ENCODE data around the gene XYLT1. TPM values are rescaled to one million over a fixed set of nuclear protein-coding genes. Genes with fewer than 3 reads are reported as not detected.
A peak's percentile ranks its signal among the peaks of the same experiment; 100 is the strongest.
"Not testable (repeated sequence)": the region's sequence is repeated elsewhere in the genome, so short reads cannot be mapped to it uniquely, and the experiment has no call there.

The XYLT1 gene, protein sequence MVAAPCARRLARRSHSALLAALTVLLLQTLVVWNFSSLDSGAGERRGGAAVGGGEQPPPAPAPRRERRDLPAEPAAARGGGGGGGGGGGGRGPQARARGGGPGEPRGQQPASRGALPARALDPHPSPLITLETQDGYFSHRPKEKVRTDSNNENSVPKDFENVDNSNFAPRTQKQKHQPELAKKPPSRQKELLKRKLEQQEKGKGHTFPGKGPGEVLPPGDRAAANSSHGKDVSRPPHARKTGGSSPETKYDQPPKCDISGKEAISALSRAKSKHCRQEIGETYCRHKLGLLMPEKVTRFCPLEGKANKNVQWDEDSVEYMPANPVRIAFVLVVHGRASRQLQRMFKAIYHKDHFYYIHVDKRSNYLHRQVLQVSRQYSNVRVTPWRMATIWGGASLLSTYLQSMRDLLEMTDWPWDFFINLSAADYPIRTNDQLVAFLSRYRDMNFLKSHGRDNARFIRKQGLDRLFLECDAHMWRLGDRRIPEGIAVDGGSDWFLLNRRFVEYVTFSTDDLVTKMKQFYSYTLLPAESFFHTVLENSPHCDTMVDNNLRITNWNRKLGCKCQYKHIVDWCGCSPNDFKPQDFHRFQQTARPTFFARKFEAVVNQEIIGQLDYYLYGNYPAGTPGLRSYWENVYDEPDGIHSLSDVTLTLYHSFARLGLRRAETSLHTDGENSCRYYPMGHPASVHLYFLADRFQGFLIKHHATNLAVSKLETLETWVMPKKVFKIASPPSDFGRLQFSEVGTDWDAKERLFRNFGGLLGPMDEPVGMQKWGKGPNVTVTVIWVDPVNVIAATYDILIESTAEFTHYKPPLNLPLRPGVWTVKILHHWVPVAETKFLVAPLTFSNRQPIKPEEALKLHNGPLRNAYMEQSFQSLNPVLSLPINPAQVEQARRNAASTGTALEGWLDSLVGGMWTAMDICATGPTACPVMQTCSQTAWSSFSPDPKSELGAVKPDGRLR
- total RNA-seq: 10 to 100 TPM in 1 of 8 experiments, 1 to 10 TPM in 7; 1.2 to 22.0 (median 6.3) TPM

- Histone ChIP-seq H3K27ac (peak within 1 kb of the TSS in 1 of 2 donors; percentile 59), H3K4me1 (replicated peaks in 1 of 2) (peaks cover 27 to 33% of the 10 kb centered on the region in 2 donors), H3K4me3 (peak within 1 kb of the TSS; percentile 64 to 93 (median 84))
- WGBS, 10 experiments: 40 to 60% (median 58%) methylated on average over 2 to 9 of the region's 36 CpGs; no CpG with 5 or more reads in 7 of the 10 experiments
- peak; percentile 8 to 69 (median 50) for ATAC-seq (replicated peaks in 6 of 8)
- in situ Hi-C loops (cut with MboI; ENCODE audit: low pct_unique_long_range_greater_than_20kb in 2 of 9, low sequenced_read_pairs in 9 of 9, unreplicated experiment in 9 of 9): loop anchor here in 4 of 9 experiments (25.0 kb wide), 4 partner anchors 259 to 609 kb away; no protein-coding TSS in a partner anchor
Measured at GRCh38 chr16:17470908-17471718, at the start of gene XYLT1. Gene XYLT1, minus strand, starts transcription at chr16:17470960. Its CDS starts 164 bp downstream, at chr16:17470796.

- no peak for ATAC-seq (replicated peaks in 6 of 8)
- no peak overlapping the region for H3K4me3 ChIP-seq
- H3K27ac ChIP-seq: no peak overlapping the region
- WGBS, 10 experiments: 40 to 100% (median 93%) methylated on average over 1 to 2 of the region's 3 CpGs; no CpG with 5 or more reads in 1 of the 10 experiments
- H3K4me1 ChIP-seq (replicated peaks in 1 of 2): no peaks in the 10 kb centered on the region
- in situ Hi-C loops (cut with MboI; ENCODE audit: low pct_unique_long_range_greater_than_20kb in 2 of 9, low sequenced_read_pairs in 9 of 9, unreplicated experiment in 9 of 9): no loop called here
Measured at GRCh38 chr16:17520111-17520510, 49.4 kb upstream of the XYLT1 start.

DNA sequence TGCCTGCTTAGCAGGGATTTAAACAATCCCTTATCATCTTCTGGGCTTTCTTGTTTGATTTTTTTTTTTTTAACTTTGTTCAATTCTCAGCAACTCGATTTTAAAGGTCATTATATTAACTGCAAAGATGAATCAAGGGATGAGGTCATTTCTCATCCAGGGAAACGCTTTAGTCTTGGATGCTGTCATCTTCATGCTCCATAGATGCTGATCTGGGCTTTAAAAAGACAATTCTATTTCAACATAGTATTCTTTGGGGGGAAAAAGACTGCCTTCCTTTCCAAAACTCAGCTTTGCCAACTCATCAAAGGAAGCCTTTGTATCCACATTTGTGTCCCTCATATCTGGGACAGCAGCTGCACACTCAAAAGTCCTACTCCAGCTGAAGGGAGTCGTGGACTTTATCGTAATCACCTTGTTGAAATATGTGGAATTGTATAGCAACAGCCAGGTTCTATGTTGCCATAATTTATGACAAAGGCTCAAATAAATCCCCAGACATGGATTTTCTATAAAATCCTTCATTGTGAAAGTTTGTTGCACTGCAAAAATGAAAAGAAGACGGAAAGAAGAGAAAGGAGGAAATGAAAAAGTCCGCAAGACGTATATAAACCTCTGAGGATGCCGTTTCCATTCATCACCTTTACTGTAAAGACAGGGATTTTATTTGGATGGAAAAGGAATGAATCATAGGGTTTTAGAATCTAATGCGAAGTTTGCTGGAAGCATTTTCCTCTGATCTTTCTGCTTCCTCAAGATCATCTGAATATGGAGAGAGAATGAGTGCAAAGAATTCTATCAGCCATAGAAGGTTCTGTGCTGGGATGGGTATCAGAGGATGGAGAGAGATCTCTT lies 48.6 kb upstream of the XYLT1 start:
- H3K4me1 ChIP-seq (replicated peaks in 1 of 2): no peaks in the 10 kb centered on the region
- no peak overlapping the region for H3K4me3 ChIP-seq
- 8 to 93% (median 64%) methylated on average over 2 to 9 of the region's 9 CpGs for WGBS, 10 experiments
- H3K27ac ChIP-seq: no peak overlapping the region
- in situ Hi-C loops (cut with MboI; ENCODE audit: low pct_unique_long_range_greater_than_20kb in 2 of 9, low sequenced_read_pairs in 9 of 9, unreplicated experiment in 9 of 9): no loop called here
- peak in 2 of 8 experiments; percentile 32 to 83 for ATAC-seq (replicated peaks in 6 of 8)

DNA sequence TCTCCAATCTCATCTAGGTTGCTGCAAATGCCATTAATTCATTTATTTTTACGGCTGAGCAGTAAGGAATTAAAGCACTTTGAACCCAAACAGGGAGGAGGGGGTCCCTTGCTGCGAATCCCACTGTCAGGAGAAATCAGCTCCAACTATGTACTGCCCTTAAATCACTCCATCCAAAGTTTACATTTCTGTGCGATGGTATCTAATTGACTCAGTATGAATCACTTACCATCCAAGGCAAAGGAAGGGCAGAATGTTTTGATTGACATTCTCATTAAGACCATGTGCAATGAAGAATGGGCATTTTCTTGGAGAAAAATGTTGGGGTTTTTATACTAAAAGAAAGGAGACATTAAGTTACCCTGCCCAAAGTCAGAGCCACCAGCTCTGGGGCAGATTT lies 47.7 kb upstream of the XYLT1 start:
- no peaks in the 10 kb centered on the region for H3K4me1 ChIP-seq (replicated peaks in 1 of 2)
- WGBS, 10 experiments: 0 to 93% (median 40%) methylated on average over 1 to 3 of the region's 3 CpGs; no CpG with 5 or more reads in 3 of the 10 experiments
- no peak overlapping the region for H3K27ac ChIP-seq
- ATAC-seq (replicated peaks in 6 of 8): no peak
- H3K4me3 ChIP-seq: no peak overlapping the region
- in situ Hi-C loops (cut with MboI; ENCODE audit: low pct_unique_long_range_greater_than_20kb in 2 of 9, low sequenced_read_pairs in 9 of 9, unreplicated experiment in 9 of 9): no loop called here

DNA sequence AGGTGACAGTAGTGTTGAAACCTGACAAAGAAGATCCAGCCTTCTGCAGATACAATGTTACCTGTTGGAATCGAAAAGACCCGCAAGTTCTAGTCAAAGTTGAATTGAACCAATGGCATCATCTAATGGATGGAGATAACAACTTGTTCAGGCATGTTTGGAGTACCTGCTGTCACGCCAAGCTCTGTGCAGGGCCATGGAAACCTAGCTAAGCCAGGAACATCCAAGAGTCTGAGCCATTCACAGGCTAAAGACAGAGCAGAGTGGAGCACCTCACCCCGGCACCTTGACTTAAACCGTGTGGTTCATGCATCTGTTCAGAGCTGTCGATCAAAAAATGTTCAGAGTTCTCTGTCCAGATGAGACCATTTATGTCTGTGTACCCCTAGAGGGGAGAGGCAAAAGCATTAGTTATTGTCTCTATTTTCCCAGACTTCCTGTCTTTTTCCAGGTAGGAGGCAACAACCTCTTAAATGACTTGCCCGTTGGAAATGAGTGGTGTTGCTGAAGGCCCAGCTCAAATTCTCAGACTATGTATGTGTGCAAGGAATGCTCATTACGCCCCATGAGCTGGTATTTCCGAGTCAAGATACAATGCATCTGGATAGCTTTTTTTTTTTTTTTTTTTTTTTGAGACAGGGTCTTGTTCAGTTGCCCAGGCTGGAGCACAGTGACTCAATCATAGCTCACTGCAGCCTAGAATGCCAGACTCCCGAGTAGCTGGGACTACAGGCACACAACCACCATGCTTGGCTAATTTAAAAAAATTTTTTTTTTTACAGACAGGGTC lies 44.9 kb upstream of the XYLT1 start:
- 0 to 96% (median 88%) methylated on average over 1 to 10 of the region's 10 CpGs; no CpG with 5 or more reads in 1 of the 10 experiments for WGBS, 10 experiments
- peak in 1 of 8 experiments; percentile 27 for ATAC-seq (replicated peaks in 6 of 8)
- Histone ChIP-seq H3K27ac (no peak overlapping the region), H3K4me1 (replicated peaks in 1 of 2) (no peaks in the 10 kb centered on the region), H3K4me3 (no peak overlapping the region)
- in situ Hi-C loops (cut with MboI; ENCODE audit: low pct_unique_long_range_greater_than_20kb in 2 of 9, low sequenced_read_pairs in 9 of 9, unreplicated experiment in 9 of 9): no loop called here

DNA sequence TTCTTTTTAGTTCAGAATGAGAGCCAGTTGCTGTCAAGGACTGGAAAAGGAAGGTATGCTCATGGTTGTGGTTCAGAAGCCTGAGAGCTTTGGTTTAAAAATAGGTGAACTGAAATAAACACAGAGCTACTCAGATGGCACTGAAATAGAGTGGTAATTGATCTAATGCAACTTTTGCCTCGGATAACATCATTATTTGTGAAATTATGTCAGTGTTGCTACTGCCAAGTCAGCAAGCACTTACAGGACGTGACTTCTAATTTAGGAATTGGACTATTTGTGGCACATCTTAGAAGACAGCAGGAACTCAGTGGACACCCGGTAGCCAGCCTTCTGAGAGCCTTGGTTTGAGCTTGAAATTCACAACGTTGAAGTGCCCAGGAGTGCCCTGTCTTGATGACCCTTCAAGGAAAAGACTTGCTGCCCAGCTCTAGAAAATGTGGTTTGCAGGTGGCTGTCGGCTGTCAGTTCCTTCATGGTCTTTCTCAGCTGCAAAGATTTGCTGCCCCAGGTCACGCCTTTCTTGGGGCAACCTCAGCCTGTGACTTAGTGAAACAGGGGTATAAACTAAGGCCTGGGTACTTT lies 42.0 kb upstream of the XYLT1 start:
- 7 to 75% (median 35%) methylated on average over 2 to 5 of the region's 6 CpGs; no CpG with 5 or more reads in 3 of the 10 experiments for WGBS, 10 experiments
- in situ Hi-C loops (cut with MboI; ENCODE audit: low pct_unique_long_range_greater_than_20kb in 2 of 9, low sequenced_read_pairs in 9 of 9, unreplicated experiment in 9 of 9): no loop called here
- no peak overlapping the region for H3K27ac ChIP-seq
- no peak overlapping the region for H3K4me3 ChIP-seq
- ATAC-seq (replicated peaks in 6 of 8): peak in 1 of 8 experiments; percentile 20
- H3K4me1 ChIP-seq (replicated peaks in 1 of 2): no peaks in the 10 kb centered on the region

- in situ Hi-C loops (cut with MboI; ENCODE audit: low pct_unique_long_range_greater_than_20kb in 2 of 9, low sequenced_read_pairs in 9 of 9, unreplicated experiment in 9 of 9): no loop called here
- H3K27ac ChIP-seq: no peak overlapping the region
- no peak overlapping the region for H3K4me3 ChIP-seq
- peak in 2 of 8 experiments; percentile 44 to 78 for ATAC-seq (replicated peaks in 6 of 8)
- no peaks in the 10 kb centered on the region for H3K4me1 ChIP-seq (replicated peaks in 1 of 2)
Measured at GRCh38 chr16:17511340-17511739, 40.6 kb upstream of the XYLT1 start.

GRCh38 chr16:17510567-17510966 lies 39.8 kb upstream of the XYLT1 start:
- no peak for ATAC-seq (replicated peaks in 6 of 8)
- Histone ChIP-seq H3K4me3 (no peak overlapping the region), H3K27ac (no peak overlapping the region), H3K4me1 (replicated peaks in 1 of 2) (no peaks in the 10 kb centered on the region)
- in situ Hi-C loops (cut with MboI; ENCODE audit: low pct_unique_long_range_greater_than_20kb in 2 of 9, low sequenced_read_pairs in 9 of 9, unreplicated experiment in 9 of 9): no loop called here
- WGBS, 10 experiments: 11 to 100% (median 67%) methylated on average over 1 to 3 of the region's 3 CpGs; no CpG with 5 or more reads in 3 of the 10 experiments

DNA sequence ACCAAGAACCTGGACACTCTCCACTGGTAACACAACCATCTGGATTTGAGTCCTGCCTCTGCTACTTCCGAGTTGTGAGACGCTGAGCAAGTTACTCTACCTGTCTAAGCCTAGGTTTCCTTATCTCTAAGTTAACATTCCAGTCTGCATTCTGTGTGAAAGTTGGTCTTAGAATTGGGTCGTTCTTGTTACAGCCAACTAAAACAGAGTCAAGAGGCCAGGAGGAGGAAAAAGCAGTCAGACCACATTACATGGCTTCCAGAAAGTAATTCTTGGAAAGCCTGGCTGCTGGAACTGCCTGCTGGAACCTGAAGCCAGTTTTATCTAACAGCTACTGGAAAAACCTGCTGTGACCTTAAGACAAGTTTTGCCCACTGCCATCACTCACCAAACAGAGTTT lies 38.4 kb upstream of the XYLT1 start:
- Histone ChIP-seq H3K4me3 (no peak overlapping the region), H3K4me1 (replicated peaks in 1 of 2) (no peaks in the 10 kb centered on the region), H3K27ac (no peak overlapping the region)
- ATAC-seq (replicated peaks in 6 of 8): no peak
- in situ Hi-C loops (cut with MboI; ENCODE audit: low pct_unique_long_range_greater_than_20kb in 2 of 9, low sequenced_read_pairs in 9 of 9, unreplicated experiment in 9 of 9): no loop called here
- 20 to 83% (median 71%) methylated on average over 1 to 3 of the region's 3 CpGs; no CpG with 5 or more reads in 2 of the 10 experiments for WGBS, 10 experiments

- ATAC-seq (replicated peaks in 6 of 8): no peak
- no peak overlapping the region for H3K27ac ChIP-seq
- in situ Hi-C loops (cut with MboI; ENCODE audit: low pct_unique_long_range_greater_than_20kb in 2 of 9, low sequenced_read_pairs in 9 of 9, unreplicated experiment in 9 of 9): no loop called here
- H3K4me1 ChIP-seq (replicated peaks in 1 of 2): no peaks in the 10 kb centered on the region
- WGBS, 10 experiments: 70 to 94% (median 86%) methylated on average over 2 to 7 of the region's 9 CpGs; no CpG with 5 or more reads in 1 of the 10 experiments
- H3K4me3 ChIP-seq: no peak overlapping the region
Measured at GRCh38 chr16:17508303-17508702, 37.5 kb upstream of the XYLT1 start.

GRCh38 chr16:17507516-17507915 lies 36.8 kb upstream of the XYLT1 start:
- ATAC-seq (replicated peaks in 6 of 8); H3K4me1 ChIP-seq (replicated peaks in 1 of 2); H3K4me3 ChIP-seq; in situ Hi-C loops (cut with MboI; ENCODE audit: low pct_unique_long_range_greater_than_20kb in 2 of 9, low sequenced_read_pairs in 9 of 9, unreplicated experiment in 9 of 9); H3K27ac ChIP-seq: not testable (repeated sequence)
- 48 to 92% (median 71%) methylated on average over 1 to 8 of the region's 8 CpGs; no CpG with 5 or more reads in 2 of the 10 experiments for WGBS, 10 experiments

All from motor neuron (in vitro differentiated cells).